ENCODE data around the gene HDAC4. TPM values are rescaled to one million over a fixed set of nuclear protein-coding genes. Genes with fewer than 3 reads are reported as not detected.
A peak's percentile ranks its signal among the peaks of the same experiment; 100 is the strongest.

HDAC4 gene
- total and polyA plus RNA-seq, 12 donors = 3.7 to 40.0 (median 25.5) TPM

DNA sequence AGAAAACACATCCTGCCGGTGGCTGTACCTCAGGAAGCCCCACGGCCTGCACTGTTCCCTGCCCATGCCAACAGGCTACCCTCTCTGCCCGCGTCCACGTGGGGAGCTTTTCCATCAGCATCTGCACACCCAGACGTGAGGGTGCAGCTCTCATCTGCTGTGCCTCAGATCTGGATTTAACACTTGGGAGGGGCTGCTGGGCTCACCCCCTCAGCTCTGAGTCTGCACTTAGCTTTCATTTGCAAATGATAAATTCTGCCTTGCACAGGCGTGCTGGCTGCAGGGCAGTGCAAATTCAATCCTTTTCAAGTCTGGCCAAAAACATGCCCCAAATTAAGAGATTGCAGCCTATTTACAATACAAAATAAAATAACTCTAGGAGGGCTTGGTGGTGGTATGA, 307.3 kb downstream of the HDAC4 start:
- H3K4me1 ChIP-seq = no peaks in the 10 kb centered on the region
- intact Hi-C loops (cut with DNase I) = no loop called here
- ATAC-seq (no peak), DNase-seq (no peak)
- peaks cover 0 to 87% (median 8%) of the 10 kb centered on the region in 9 donors for H3K36me3 ChIP-seq
- H3K9me3 ChIP-seq = no peaks in the 10 kb centered on the region
- H3K27me3 ChIP-seq = no peaks in the 10 kb centered on the region
- TF ChIP-seq, protein P1, sequence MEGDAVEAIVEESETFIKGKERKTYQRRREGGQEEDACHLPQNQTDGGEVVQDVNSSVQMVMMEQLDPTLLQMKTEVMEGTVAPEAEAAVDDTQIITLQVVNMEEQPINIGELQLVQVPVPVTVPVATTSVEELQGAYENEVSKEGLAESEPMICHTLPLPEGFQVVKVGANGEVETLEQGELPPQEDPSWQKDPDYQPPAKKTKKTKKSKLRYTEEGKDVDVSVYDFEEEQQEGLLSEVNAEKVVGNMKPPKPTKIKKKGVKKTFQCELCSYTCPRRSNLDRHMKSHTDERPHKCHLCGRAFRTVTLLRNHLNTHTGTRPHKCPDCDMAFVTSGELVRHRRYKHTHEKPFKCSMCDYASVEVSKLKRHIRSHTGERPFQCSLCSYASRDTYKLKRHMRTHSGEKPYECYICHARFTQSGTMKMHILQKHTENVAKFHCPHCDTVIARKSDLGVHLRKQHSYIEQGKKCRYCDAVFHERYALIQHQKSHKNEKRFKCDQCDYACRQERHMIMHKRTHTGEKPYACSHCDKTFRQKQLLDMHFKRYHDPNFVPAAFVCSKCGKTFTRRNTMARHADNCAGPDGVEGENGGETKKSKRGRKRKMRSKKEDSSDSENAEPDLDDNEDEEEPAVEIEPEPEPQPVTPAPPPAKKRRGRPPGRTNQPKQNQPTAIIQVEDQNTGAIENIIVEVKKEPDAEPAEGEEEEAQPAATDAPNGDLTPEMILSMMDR (IDR thresholded peaks at IDR 0.05) = no peak
- WGBS, 2 donors = 76 to 85% methylated on average over 7 of the region's 7 CpGs
- H3K4me3 ChIP-seq = no peak overlapping the region
- no peak overlapping the region for H3K27ac ChIP-seq

DNA sequence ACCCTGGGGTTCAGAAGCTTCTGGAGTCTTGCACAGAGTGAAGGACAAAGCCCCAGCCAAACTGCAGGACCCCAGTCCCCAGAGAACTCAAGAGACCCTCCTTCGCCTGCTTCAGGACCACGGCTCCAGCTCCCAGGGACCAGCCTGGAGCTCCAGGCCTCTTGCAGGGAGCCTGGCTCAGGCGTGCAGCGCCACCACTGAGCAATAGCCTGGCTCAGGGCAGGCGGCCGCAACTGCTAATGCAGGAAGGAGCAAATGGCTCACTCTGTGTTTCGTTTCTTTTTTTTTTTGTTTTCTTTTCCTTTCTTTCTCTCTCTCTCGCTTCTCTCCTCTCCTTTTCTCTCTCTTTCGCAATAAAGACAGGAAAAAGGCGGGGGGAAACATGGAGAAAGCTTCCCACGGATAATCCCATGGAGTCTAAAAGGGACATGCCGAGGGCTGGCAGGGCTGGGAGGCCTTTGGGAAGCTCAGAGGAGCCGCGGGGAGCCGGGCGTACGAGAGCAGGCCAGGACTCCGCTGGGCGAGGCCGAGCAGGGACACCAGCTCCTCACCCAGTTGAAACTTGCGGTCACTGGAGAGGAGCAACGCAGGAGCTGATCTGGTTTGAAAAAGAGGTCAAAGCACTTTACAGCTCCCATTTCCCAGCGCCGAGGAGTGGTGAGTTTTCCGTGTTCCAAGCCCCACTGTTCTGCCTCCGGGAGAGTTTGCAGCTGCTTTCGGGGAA, 308.1 kb downstream of the HDAC4 start:
- no peak for DNase-seq
- Histone ChIP-seq H3K4me3 (no peak overlapping the region), H3K27ac (no peak overlapping the region), H3K27me3 (no peaks in the 10 kb centered on the region), H3K4me1 (no peaks in the 10 kb centered on the region), H3K9me3 (no peaks in the 10 kb centered on the region), H3K36me3 (peaks cover 0 to 87% (median 15%) of the 10 kb centered on the region in 9 donors)
- TF ChIP-seq, protein P1 (IDR thresholded peaks at IDR 0.05) = no peak
- intact Hi-C loops (cut with DNase I) = no loop called here
- ATAC-seq = peak in 1 of 8 donors; percentile 18
- WGBS, 2 donors = 93% methylated on average over 27 of the region's 27 CpGs

DNA sequence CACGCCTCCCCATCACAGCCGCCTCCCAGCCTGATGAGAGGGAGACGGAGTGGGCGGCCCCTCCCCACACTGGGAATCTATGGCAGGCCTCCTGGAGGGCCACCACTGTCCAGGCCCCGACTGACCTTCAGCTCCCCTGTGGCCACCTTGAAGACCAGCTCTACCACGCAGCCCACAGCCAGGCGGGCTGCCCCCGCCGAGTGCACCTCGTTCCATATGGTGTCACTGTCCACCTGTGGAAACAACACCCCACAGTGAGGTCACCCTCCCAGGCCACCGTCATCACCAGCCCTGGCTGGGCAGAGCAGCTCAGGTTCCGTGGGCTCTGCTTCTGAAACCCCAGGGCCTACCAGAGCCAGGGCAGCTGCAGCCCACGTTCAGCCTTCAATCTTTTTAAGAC, 310.9 kb downstream of the HDAC4 start:
- no peaks in the 10 kb centered on the region for H3K4me1 ChIP-seq
- intact Hi-C loops (cut with DNase I) = no loop called here
- WGBS, 2 donors = 92 to 93% methylated on average over 13 of the region's 13 CpGs
- DNase-seq (no peak), ATAC-seq (no peak)
- H3K9me3 ChIP-seq = no peaks in the 10 kb centered on the region
- H3K27me3 ChIP-seq = no peaks in the 10 kb centered on the region
- no peak overlapping the region for H3K4me3 ChIP-seq
- peaks cover 0 to 86% (median 20%) of the 10 kb centered on the region in 9 donors for H3K36me3 ChIP-seq
- H3K27ac ChIP-seq = no peak overlapping the region
- TF ChIP-seq, protein P1 (IDR thresholded peaks at IDR 0.05) = no peak

DNA sequence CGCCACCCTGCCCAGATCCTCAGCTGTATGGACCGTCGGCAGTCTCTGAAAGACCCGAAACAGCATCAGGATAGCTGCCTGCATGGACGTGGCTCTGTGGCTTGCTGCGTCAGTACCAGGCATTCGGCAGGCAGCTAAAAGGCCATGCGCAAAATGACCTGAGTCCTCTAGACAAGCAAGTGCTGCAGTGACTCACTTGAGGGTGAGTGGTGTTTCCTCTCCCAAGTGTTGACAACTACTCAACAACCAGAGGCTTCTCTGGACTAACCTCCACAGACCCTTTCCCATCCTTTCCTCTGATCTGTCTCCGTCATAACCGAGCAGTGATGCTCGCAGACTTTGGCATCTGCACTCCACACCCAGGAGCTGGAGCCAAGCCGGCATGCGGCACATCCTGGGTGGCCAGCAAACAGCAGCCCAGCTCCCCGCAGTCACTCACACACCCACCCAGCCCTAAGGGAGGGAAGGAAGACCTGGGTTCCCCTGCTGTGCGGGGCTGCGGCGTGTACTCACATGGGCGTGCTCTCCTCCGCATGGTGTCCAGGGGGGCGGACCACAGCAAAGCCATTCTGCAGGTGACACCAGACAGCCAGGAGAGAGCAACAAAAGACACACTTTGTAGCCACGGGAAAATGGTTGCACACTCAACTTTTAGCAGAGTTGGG, 313.6 kb downstream of the HDAC4 start:
- ATAC-seq (no peak), DNase-seq (no peak)
- H3K27me3 ChIP-seq = no peaks in the 10 kb centered on the region
- no peaks in the 10 kb centered on the region for H3K9me3 ChIP-seq
- 92 to 93% methylated on average over 21 of the region's 21 CpGs for WGBS, 2 donors
- intact Hi-C loops (cut with DNase I) = no loop called here
- TF ChIP-seq, protein P1 (IDR thresholded peaks at IDR 0.05) = no peak
- no peaks in the 10 kb centered on the region for H3K4me1 ChIP-seq
- H3K27ac ChIP-seq = no peak overlapping the region
- no peak overlapping the region for H3K4me3 ChIP-seq
- peaks cover 0 to 79% (median 17%) of the 10 kb centered on the region in 9 donors for H3K36me3 ChIP-seq
